Kidney epithelial cell (primary cell): Measurements from ENCODE around the gene MGST1. TPM values are rescaled to one million over a fixed set of nuclear protein-coding genes. Genes with fewer than 3 reads are reported as not detected.
A peak's percentile ranks its signal among the peaks of the same experiment; 100 is the strongest.
"Not testable (repeated sequence)": the region's sequence is repeated elsewhere in the genome, so short reads cannot be mapped to it uniquely, and the experiment has no call there.

Experiments
- DNase-seq: peaks from one replicate; pipeline ENCODE4 v3.0.0-alpha.2; 2010; ENCODE audit warnings: low read depth
- H3K27me3 ChIP-seq: 2 replicates; pipeline ENCODE4 v1.6.0; 2011; ENCODE audit warnings: low read length; ENCODE audit not compliant: control insufficient read depth, insufficient read depth
- H3K36me3 ChIP-seq: 2 replicates; pipeline ENCODE4 v1.5.1; 2011; ENCODE audit warnings: low read length; ENCODE audit not compliant: control insufficient read depth, insufficient read depth
- H3K4me3 ChIP-seq: 2 replicates; pipeline ENCODE4 v1.5.1; 2011; ENCODE audit warnings: low read depth, mild to moderate bottlenecking, control low read depth, low read length
- total RNA-seq: library from RNA; depleted of rRNA; stranded (reverse); fragments of >200 nt; gene quantifications from 2 replicates; pipeline ENCODE4 v1.2.3, GENCODE V29; 2015
- TF ChIP-seq, protein P1 (sequence below): IDR thresholded peaks from 2 replicates; pipeline ENCODE4 v1.5.1; 2011; ENCODE audit warnings: mild to moderate bottlenecking, moderate library complexity, low read length, control low read depth, inconsistent platforms; ENCODE audit not compliant: insufficient read depth, poor library complexity, severe bottlenecking

The MGST1 gene
- total RNA-seq, 1 donor from 2014 or later = 12.8 TPM

DNA sequence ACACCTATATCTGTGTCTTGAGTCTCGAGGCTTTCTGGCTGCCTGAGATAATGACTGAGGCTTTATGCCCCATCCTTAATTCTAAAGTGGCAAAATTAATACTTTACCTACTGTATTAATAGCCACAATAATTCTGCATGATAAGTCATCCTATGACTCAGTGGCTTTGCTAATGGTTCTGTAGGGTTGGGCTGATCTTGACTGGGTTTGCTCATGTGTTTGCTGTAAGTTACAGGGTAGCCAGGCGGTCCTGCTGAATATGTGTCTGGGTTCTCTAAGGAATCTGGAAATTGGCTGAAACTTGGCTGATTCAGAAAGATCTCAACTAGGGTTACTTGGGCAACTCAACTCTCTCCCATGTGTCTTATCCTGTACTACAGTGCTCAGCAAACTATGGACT, 21.7 kb downstream of the MGST1 start:
- H3K4me3 ChIP-seq = no peak overlapping the region
- H3K36me3 ChIP-seq = no peaks in the 10 kb centered on the region
- H3K27me3 ChIP-seq = no peaks in the 10 kb centered on the region
- TF ChIP-seq, protein P1, sequence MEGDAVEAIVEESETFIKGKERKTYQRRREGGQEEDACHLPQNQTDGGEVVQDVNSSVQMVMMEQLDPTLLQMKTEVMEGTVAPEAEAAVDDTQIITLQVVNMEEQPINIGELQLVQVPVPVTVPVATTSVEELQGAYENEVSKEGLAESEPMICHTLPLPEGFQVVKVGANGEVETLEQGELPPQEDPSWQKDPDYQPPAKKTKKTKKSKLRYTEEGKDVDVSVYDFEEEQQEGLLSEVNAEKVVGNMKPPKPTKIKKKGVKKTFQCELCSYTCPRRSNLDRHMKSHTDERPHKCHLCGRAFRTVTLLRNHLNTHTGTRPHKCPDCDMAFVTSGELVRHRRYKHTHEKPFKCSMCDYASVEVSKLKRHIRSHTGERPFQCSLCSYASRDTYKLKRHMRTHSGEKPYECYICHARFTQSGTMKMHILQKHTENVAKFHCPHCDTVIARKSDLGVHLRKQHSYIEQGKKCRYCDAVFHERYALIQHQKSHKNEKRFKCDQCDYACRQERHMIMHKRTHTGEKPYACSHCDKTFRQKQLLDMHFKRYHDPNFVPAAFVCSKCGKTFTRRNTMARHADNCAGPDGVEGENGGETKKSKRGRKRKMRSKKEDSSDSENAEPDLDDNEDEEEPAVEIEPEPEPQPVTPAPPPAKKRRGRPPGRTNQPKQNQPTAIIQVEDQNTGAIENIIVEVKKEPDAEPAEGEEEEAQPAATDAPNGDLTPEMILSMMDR = no peak
- no peak for DNase-seq

DNA sequence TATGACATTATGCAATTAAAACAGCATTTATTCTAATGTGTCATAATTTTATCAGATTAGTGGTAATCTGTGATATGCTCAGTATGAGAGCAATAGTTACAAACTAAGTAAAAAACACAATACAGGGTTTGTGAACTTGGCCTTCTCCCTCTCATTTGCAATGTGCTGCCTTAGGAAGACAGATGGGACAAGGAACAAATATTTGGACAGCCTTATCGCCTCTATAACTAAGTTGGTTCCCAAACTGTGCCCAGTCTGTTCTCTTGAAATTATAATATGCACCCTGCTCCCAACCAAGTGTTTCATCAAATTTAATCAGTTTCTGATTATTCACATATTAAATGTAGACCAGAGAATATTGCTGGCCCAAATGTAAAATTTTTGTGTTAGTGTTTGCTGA, 22.7 kb downstream of the MGST1 start:
- no peak for DNase-seq
- Histone ChIP-seq H3K4me3 (no peak overlapping the region), H3K27me3 (no peaks in the 10 kb centered on the region), H3K36me3 (no peaks in the 10 kb centered on the region)
- TF ChIP-seq, protein P1 = no peak

DNA sequence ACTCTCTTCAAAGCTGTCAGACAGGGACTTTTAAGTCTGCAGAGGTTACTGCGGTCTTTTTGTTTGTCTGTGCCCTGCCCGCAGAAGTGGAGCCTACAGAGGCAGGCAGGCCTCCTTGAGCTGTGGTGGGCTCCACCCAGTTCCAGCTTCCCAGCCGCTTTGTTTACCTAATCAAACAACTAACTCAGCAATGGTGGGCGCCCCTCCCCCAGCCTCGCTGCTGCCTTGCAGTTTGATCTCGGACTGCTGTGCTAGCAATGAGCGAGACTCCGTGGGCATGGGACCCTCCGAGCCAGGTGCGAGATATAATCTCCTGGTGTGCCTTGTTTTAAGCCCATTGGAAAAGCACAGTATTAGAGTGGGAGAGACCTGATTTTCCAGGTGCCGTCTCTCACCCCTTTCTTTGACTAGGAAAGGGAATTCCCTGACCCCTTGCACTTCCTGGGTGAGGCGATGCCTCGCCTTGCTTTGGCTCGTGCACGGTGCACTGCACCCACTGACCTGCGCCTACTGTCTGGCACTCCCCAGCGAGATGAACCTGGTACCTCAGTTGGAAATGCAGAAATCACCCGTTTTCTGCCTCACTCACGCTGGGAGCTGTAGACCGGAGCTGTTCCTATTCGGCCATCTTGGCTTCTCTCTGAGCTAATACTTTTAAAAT, 35.3 kb downstream of the MGST1 start:
- not testable (repeated sequence) for DNase-seq, H3K4me3 ChIP-seq

DNA sequence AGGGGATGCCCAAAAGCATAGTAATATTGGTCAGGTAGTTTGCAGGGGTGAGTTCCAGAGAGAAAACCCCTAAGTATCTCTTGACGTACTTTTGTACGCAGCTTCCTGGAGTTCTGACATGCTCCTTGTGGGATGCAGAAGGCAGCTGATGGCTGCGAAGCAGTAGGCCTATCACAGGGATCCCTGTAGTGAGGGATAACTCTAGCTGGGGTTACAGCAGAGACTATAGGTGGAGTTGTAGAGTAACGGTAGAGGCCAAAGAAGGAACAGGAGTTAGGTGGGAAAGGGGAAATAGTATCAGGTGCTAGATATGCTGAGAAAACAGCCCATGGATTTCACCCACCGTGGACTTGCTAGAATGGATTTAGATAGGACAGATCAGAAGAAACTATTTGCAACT, 37.3 kb downstream of the MGST1 start:
- DNase-seq = no peak
- H3K27me3 ChIP-seq = no peaks in the 10 kb centered on the region
- no peak overlapping the region for H3K4me3 ChIP-seq
- no peaks in the 10 kb centered on the region for H3K36me3 ChIP-seq
- TF ChIP-seq, protein P1 = no peak

More for the DNA sequence above, 35.3 kb downstream of the MGST1 start:
- not testable (repeated sequence) for H3K36me3 ChIP-seq, H3K27me3 ChIP-seq

DNA sequence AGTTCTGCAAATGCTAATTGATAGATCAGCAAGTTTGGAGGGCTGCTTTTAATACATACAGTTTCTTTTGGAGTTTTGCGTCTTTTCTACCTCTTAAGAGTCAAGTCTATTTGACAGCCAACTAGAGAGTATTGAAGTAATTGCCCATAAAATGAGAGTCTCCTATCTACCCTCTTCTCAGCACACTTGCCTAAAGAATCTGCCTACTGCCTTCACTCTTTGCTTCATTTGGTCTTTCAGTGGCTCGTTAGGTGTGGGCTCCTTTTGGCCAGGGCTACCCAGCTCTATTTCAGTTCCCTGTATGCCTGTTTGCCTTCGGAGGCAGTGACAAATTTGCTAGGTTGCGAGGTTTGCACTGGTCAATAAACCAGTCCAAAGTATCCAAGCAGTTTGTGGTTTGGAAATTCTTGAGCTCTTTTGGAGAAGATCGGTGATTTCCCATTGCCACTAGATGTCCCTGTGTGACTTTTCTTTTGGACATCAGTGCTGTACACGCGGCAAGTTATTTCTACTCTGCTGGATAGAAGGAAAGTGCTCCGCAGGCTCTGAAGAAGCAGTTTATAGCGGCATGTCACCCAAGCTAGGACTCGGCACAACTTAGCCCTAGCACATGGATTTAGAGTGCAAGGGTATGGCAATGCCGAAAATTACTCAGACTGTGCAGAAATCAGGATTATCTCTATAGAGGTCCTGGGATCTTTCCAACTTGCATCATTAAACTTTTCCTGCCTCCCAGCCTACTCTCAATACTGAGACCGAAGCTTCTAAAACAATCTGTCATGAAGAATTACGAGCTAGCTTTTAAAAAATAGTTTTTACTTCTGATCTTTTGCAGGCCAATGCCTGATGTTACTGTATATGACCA, 38.6 kb downstream of the MGST1 start:
- DNase-seq = peak; percentile 10
- TF ChIP-seq, protein P1 = peak; percentile 28
- Histone ChIP-seq H3K27me3 (no peaks in the 10 kb centered on the region), H3K36me3 (no peaks in the 10 kb centered on the region), H3K4me3 (no peak overlapping the region)

DNA sequence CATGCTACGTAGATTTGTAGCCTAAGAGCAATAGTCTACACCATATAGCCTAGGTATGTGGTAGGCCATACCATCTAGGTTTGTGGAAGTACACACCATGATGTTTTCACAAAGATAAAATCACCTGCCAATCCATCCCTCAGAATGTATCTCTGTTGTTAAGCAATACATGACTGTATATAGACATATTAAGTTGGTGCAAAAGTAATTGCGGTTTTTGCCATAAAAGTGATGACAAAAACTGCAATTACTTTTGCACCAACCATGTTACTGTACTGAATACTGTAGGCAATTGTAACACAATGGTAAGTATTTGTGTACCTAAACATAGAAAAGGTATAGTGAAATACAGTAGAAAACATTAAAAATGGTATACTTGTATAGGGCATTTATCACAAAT, 40.5 kb downstream of the MGST1 start:
- H3K36me3 ChIP-seq = no peaks in the 10 kb centered on the region
- TF ChIP-seq, protein P1 = no peak
- DNase-seq = no peak
- no peaks in the 10 kb centered on the region for H3K27me3 ChIP-seq
- H3K4me3 ChIP-seq = no peak overlapping the region
